ENCODE data around the gene HSPA6. TPM values are rescaled to one million over a fixed set of nuclear protein-coding genes. Genes with fewer than 3 reads are reported as not detected.
"Not testable (repeated sequence)": the region's sequence is repeated elsewhere in the genome, so short reads cannot be mapped to it uniquely, and the experiment has no call there.

The HSPA6 gene
- total RNA-seq, 1 experiment from 2014 or later: 0.44 TPM

GRCh38 chr1:161511756-161512060 is 12.6 kb upstream of the HSPA6 start:
- Histone ChIP-seq H3K27ac (ENCODE audit: low read length) (no peak overlapping the region), H3K36me3 (ENCODE audit: control insufficient read depth, insufficient read depth, low read length) (no peaks in the 10 kb centered on the region), H3K27me3 (ENCODE audit: control insufficient read depth, insufficient read depth, low read length) (no peaks in the 10 kb centered on the region), H3K4me3 (ENCODE audit: low read depth in 2 of 2, low read length in 2 of 2) (no peak overlapping the region), H3K4me1 (ENCODE audit: control insufficient read depth, insufficient read depth, low read length) (no peaks in the 10 kb centered on the region), H3K9me3 (ENCODE audit: control insufficient read depth, insufficient read depth, low read depth, low read length) (no peaks in the 10 kb centered on the region)
- DNase-seq (ENCODE audit: low read depth, low spot score): no peak
- no peak for ATAC-seq
- ChIA-PET POLR2A (no interaction called here), CTCF (no interaction called here)
- TF ChIP-seq CTCF (IDR thresholded peaks at IDR 0.05): no peak
- no peak for TF ChIP-seq POLR2AphosphoS5 (IDR thresholded peaks at IDR 0.05; ENCODE audit: low read depth, low read length)
- TF ChIP-seq TCF7L2 (IDR thresholded peaks at IDR 0.05; ENCODE audit: low read depth, low read length): no peak
- TF ChIP-seq, protein P1, sequence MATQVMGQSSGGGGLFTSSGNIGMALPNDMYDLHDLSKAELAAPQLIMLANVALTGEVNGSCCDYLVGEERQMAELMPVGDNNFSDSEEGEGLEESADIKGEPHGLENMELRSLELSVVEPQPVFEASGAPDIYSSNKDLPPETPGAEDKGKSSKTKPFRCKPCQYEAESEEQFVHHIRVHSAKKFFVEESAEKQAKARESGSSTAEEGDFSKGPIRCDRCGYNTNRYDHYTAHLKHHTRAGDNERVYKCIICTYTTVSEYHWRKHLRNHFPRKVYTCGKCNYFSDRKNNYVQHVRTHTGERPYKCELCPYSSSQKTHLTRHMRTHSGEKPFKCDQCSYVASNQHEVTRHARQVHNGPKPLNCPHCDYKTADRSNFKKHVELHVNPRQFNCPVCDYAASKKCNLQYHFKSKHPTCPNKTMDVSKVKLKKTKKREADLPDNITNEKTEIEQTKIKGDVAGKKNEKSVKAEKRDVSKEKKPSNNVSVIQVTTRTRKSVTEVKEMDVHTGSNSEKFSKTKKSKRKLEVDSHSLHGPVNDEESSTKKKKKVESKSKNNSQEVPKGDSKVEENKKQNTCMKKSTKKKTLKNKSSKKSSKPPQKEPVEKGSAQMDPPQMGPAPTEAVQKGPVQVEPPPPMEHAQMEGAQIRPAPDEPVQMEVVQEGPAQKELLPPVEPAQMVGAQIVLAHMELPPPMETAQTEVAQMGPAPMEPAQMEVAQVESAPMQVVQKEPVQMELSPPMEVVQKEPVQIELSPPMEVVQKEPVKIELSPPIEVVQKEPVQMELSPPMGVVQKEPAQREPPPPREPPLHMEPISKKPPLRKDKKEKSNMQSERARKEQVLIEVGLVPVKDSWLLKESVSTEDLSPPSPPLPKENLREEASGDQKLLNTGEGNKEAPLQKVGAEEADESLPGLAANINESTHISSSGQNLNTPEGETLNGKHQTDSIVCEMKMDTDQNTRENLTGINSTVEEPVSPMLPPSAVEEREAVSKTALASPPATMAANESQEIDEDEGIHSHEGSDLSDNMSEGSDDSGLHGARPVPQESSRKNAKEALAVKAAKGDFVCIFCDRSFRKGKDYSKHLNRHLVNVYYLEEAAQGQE (IDR thresholded peaks at IDR 0.05; ENCODE audit: insufficient read depth in 1 of 2, low read depth in 2 of 2, low read length in 1 of 2): no peak
- TF ChIP-seq SIN3A (IDR thresholded peaks at IDR 0.05; ENCODE audit: borderline replicate concordance, insufficient read depth, low read depth, low read length): no peak
- intact Hi-C loops (cut with micrococcal nuclease; ENCODE audit: unreplicated experiment) (no loop called here), in situ Hi-C loops (cut with HindIII; ENCODE audit: low pct_unique_long_range_greater_than_20kb, low sequenced_read_pairs) (no loop called here)
- no TSS peak for BruUV-seq (replicated peaks)

GRCh38 chr1:161512636-161513447 is 11.5 kb upstream of the HSPA6 start:
- POLR2A ChIA-PET; H3K9me3 ChIP-seq (ENCODE audit: control insufficient read depth, insufficient read depth, low read depth, low read length); H3K36me3 ChIP-seq (ENCODE audit: control insufficient read depth, insufficient read depth, low read length); intact Hi-C loops (cut with micrococcal nuclease; ENCODE audit: unreplicated experiment); H3K27ac ChIP-seq (ENCODE audit: low read length); in situ Hi-C loops (cut with HindIII; ENCODE audit: low pct_unique_long_range_greater_than_20kb, low sequenced_read_pairs); DNase-seq (ENCODE audit: low read depth, low spot score); CTCF ChIA-PET; H3K4me3 ChIP-seq (ENCODE audit: low read depth in 2 of 2, low read length in 2 of 2); ATAC-seq; H3K27me3 ChIP-seq (ENCODE audit: control insufficient read depth, insufficient read depth, low read length); BruUV-seq (replicated peaks); H3K4me1 ChIP-seq (ENCODE audit: control insufficient read depth, insufficient read depth, low read length): not testable (repeated sequence)

- H3K27ac ChIP-seq (ENCODE audit: low read length); POLR2A ChIA-PET; H3K4me1 ChIP-seq (ENCODE audit: control insufficient read depth, insufficient read depth, low read length); DNase-seq (ENCODE audit: low read depth, low spot score); H3K9me3 ChIP-seq (ENCODE audit: control insufficient read depth, insufficient read depth, low read depth, low read length); ATAC-seq; intact Hi-C loops (cut with micrococcal nuclease; ENCODE audit: unreplicated experiment); BruUV-seq (replicated peaks); H3K4me3 ChIP-seq (ENCODE audit: low read depth in 2 of 2, low read length in 2 of 2); CTCF ChIA-PET; H3K27me3 ChIP-seq (ENCODE audit: control insufficient read depth, insufficient read depth, low read length); in situ Hi-C loops (cut with HindIII; ENCODE audit: low pct_unique_long_range_greater_than_20kb, low sequenced_read_pairs); H3K36me3 ChIP-seq (ENCODE audit: control insufficient read depth, insufficient read depth, low read length): not testable (repeated sequence)
Measured at GRCh38 chr1:161513448-161513780, 10.9 kb upstream of the HSPA6 start.

GRCh38 chr1:161513953-161514352 is 10.4 kb upstream of the HSPA6 start:
- H3K4me1 ChIP-seq (ENCODE audit: control insufficient read depth, insufficient read depth, low read length); in situ Hi-C loops (cut with HindIII; ENCODE audit: low pct_unique_long_range_greater_than_20kb, low sequenced_read_pairs); DNase-seq (ENCODE audit: low read depth, low spot score); H3K36me3 ChIP-seq (ENCODE audit: control insufficient read depth, insufficient read depth, low read length); H3K27ac ChIP-seq (ENCODE audit: low read length); intact Hi-C loops (cut with micrococcal nuclease; ENCODE audit: unreplicated experiment); H3K9me3 ChIP-seq (ENCODE audit: control insufficient read depth, insufficient read depth, low read depth, low read length); BruUV-seq (replicated peaks); POLR2A ChIA-PET; H3K4me3 ChIP-seq (ENCODE audit: low read depth in 2 of 2, low read length in 2 of 2); CTCF ChIA-PET; H3K27me3 ChIP-seq (ENCODE audit: control insufficient read depth, insufficient read depth, low read length); ATAC-seq: not testable (repeated sequence)

DNA sequence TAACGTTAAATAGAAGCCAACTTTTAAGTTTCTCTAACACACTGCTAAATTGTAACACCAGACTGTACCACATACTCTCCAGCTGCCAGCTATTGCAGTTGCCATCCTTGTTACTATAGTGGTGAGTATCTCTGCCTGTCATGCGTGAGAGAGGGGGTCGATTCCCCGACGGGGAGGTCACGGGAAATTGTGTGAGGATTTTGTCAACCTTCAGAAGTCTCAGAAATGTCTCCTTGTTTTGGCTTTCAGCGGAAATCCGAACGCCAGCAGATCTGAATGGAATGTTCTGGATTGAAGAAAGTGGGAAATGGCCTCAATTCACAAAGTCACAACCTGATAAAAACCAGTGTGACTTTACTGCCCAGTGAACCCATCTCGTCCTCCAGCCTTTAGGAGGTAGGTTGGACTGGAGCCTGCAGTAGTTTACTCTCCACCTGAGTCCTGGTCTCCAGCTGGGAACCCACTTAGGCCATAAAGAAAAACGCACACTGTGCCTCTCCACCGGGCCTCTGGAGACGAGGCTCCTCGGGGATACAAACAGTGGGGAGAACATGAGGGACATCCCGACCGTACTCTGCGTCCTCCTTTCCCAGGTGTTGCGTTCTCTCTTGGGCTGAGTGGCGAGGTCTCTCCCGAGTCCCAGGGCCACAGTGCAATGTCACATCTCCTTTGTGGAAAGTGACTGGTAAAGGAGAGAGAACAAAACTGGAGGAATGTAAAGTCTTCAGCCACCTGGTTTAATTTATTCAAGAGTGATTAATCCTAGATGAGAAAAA is 1.1 kb upstream of the HSPA6 start:
- H3K27ac ChIP-seq (ENCODE audit: low read length); BruUV-seq (replicated peaks); CTCF ChIA-PET; DNase-seq (ENCODE audit: low read depth, low spot score); POLR2A ChIA-PET; H3K9me3 ChIP-seq (ENCODE audit: control insufficient read depth, insufficient read depth, low read depth, low read length); H3K27me3 ChIP-seq (ENCODE audit: control insufficient read depth, insufficient read depth, low read length); H3K4me3 ChIP-seq (ENCODE audit: low read depth in 2 of 2, low read length in 2 of 2); H3K36me3 ChIP-seq (ENCODE audit: control insufficient read depth, insufficient read depth, low read length); in situ Hi-C loops (cut with HindIII; ENCODE audit: low pct_unique_long_range_greater_than_20kb, low sequenced_read_pairs); intact Hi-C loops (cut with micrococcal nuclease; ENCODE audit: unreplicated experiment); H3K4me1 ChIP-seq (ENCODE audit: control insufficient read depth, insufficient read depth, low read length): not testable (repeated sequence)
- ATAC-seq: peak; percentile 8; the same call in 1 of the 2 replicates

Data from Panc1 (cell line).